ENCODE data around the gene CD274. TPM values are rescaled to one million over a fixed set of nuclear protein-coding genes. Genes with fewer than 3 reads are reported as not detected.

Gene CD274
- total and polyA plus RNA-seq, 2 of the 8 experiments (the other 6 are each of a cell fraction or from before 2014, with no cell fraction given): 0.08 to 0.15 TPM

- TF ChIP-seq EP300 (IDR thresholded peaks at IDR 0.05; ENCODE audit: borderline replicate concordance in 1 of 2, low read depth in 2 of 2, low read length in 2 of 2) (no peak), ASH2L (IDR thresholded peaks at IDR 0.05; ENCODE audit: low read length) (no peak), SIN3A (conservative IDR thresholded peaks at IDR 0.05 in 1 of 2, IDR thresholded peaks at IDR 0.05 in 1 of 2; ENCODE audit: low read depth in 1 of 2, low read length in 2 of 2) (no peak), CBX8 (IDR thresholded peaks at IDR 0.05; ENCODE audit: borderline replicate concordance, low read depth, low read length) (no peak), SRF (IDR thresholded peaks at IDR 0.05; ENCODE audit: low read depth, low read length) (no peak), POLR2AphosphoS5 (IDR thresholded peaks at IDR 0.05; ENCODE audit: low read depth, low read length) (no peak), NRF1 (IDR thresholded peaks at IDR 0.05; ENCODE audit: low read depth, low read length) (no peak)
Observed at GRCh38 chr9:5499889-5500398, 49.6 kb downstream of the CD274 start (continued).
